GM21825 (cell line): ENCODE data around the gene NDUFB10.
"Not testable (repeated sequence)": the region's sequence is repeated elsewhere in the genome, so short reads cannot be mapped to it uniquely, and the experiment has no call there.

Experiments
- ATAC-seq: cut with Tn5 transposase; IDR thresholded peaks from one replicate; pipeline ENCODE4 v1.9.1; 2021; ENCODE audit warnings: mild to moderate bottlenecking, moderate library complexity; ENCODE audit not compliant: unreplicated experiment

NDUFB10 gene

DNA sequence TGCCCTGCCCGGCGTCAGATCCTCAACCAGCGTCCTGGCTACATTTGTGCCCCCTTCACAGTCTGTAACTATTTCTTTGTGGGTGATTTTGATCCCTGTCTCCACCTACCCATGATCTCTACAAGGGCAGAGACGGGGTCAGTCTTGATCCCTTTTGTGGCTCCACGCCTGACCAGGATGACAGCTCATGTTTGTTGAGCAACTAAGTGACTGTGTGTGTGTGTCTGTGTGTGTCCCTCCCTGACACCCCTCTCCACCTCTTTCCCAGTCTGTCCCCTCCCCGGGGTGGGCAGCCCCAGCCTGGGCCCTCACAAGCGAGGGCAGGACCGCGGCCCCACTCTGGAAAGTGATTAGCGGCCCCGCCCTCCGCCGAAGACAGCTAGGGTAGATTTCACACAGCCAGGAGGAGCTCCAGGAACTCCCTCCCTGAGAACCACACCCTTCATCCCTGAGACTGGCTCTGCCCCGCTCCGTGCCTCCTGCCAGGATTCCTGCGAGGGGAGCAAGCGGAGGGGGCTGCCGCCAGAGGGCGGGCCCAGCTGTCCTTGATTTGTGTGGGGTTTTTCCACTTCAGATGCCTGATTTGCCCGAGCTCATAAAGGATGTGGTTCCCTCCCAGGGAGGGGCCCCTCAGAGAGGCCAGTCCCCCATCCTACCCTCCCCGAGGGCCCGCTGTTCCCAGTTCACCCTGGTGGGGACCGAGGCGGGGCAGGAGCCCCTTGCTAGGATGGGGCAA, 35.9 kb upstream of the NDUFB10 start:
- no peak for ATAC-seq

DNA sequence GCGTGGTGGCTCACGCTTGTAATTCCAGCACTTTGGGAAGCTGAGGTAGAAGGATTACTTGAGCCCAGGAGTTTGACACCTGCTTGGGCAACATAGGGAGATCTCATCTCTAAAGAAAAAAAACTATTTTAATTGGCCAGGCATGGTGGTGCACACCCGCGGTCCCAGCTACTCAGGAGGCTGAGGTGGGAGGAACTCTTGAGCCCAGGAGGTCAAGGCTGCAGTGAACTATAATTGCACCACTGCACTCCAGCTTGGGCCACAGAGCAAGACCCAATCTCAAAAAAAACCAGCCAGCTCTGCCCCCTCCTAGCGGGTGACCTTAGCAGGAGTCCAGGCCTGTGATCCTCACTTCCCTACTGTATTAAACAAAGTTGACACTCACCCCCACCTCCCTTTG, 35.2 kb upstream of the NDUFB10 start:
- no peak for ATAC-seq

DNA sequence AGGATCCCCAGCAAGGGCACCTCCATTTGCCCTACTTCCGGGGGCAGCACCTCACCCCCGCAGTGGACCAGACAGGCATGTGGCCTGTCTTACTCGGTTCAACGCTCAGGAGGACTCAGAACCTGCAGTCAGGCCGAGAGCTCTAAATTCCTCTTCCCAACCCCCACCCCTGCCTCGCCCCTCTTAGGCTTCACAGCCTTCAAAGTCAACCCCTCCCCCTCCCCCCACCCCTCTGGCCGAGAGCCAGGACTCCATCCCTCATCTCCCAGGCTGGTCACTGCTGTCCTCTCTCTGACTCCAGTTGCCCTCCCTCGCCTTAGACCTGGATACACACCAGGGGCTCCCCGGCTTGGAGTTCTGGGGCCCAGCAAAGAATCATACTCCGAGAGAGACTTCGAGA, 33.1 kb upstream of the NDUFB10 start:
- ATAC-seq = no peak

DNA sequence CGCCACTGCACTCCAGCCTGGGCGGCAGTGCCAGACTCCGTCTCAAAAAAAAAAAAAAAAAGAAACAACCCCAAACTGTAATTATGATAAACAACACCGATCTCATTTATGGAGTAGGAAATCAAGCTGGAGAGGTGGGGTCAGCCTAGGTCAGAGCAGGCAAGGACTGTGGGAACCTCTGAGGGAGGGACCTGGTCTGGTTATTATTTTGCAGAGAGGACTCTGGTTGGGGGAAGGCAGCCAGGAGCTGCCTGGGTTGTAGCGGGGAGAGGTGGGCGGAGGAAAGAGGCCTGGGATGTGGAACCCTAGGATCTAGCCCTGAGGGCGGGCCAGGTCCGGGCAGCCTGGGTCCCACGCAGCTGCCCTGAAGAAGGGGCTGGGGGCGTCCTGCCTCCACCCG, 30.2 kb upstream of the NDUFB10 start:
- ATAC-seq = no peak

- peak; percentile 90 for ATAC-seq
Measured at GRCh38 chr16:1929578-1930337, 29.6 kb upstream of the NDUFB10 start.

GRCh38 chr16:1930338-1930720, 29.0 kb upstream of the NDUFB10 start:
- no peak for ATAC-seq

DNA sequence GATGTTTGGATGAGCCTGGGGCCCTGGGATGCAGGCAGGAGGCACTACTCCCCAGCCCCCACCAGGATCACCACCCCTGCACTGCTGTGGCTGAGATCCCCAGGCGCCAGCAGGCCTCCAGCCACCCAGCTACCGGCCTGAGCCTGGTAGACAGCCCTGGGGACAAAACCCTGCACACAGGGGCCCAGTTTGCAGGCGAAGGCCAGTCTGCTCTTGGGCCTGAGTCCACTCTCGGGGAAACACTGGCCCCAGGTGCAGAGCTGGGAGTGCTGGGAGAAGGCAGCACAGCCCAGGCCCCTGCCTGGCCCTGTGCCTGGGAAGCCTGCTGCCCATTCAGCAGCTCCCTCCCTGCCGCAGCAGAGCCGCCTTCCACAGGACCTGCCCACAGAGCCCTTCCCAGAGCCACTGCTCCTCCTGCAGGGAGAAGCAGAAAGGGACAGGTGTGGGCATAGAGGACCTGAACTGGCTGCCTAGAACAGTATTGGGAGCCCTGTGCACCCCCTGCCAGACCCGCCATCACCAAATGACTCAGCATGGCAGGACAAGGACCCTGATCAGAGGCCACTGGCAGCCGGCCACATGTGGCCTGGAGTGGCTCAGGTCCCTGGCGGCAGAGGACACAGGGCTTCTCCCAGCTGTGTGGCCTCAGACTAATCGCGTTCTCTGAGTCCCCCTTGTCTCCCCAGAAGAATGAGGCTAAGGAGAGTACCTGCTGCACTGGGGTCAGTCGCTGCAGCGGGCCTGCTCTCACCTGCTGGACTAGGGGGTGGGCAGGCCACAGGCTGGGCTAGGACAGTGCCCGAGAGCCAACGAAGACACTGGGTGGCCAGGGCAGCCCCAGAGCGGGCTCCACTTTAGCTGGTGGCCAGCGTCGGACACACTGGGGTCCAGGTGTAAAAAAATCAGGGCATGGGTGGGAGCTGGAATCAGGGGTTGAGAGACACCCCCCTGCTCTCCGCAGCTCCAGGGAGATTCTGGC, 27.0 kb upstream of the NDUFB10 start:
- ATAC-seq = no peak

DNA sequence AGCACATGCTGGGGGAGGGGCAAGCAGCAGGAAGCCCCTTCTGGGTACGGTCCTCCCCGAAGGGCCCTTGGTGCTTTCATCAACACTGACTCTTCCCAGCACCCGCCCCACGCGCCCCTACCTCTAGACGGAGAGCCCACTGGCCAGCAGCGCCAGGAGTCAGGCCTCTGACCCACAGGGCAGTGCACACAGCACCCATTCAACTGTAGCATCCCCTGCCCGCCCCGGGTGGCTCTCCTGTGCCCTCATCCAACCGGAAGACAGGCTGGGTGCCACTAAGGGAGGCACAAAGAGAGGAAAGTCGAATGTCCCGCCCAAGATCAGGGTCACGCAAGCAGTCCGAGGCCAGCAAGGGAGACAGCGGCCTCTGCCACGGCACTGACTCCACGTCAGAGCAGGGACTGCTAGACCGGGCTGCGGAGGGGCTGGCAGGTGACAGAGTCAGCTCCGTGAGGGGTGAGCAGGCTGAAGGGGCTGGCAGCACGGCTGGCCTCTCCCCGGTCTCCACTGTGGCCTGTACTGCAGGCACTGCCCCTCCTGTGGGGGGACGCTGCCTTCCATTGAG, 26.2 kb upstream of the NDUFB10 start:
- no peak for ATAC-seq

- no peak for ATAC-seq
Measured at GRCh38 chr16:1936945-1937479, 22.3 kb upstream of the NDUFB10 start.

GRCh38 chr16:1938316-1938715, 21.0 kb upstream of the NDUFB10 start:
- no peak for ATAC-seq

DNA sequence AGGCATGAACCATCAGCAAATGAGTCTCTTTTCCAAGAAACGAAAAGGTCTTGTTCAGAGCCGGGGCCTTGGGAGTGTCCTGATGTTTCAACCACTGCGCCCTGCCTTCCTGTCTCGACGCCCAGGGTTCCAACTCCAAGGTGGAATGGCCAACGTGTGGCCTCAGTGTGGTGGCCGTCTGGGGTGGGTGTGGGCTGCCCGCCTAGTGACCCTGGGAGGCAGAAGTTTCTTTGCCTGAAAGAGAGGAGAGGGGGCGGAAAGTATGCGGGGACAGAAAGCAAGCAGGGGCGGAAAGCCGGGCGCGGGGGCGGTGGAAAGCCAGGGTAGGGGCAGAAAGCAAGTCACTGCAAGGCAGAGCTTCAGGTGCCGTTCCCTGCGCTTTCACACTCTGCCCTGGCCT, 20.4 kb upstream of the NDUFB10 start:
- ATAC-seq = no peak

- not testable (repeated sequence) for ATAC-seq
Measured at GRCh38 chr16:1939833-1940232, 19.5 kb upstream of the NDUFB10 start.

DNA sequence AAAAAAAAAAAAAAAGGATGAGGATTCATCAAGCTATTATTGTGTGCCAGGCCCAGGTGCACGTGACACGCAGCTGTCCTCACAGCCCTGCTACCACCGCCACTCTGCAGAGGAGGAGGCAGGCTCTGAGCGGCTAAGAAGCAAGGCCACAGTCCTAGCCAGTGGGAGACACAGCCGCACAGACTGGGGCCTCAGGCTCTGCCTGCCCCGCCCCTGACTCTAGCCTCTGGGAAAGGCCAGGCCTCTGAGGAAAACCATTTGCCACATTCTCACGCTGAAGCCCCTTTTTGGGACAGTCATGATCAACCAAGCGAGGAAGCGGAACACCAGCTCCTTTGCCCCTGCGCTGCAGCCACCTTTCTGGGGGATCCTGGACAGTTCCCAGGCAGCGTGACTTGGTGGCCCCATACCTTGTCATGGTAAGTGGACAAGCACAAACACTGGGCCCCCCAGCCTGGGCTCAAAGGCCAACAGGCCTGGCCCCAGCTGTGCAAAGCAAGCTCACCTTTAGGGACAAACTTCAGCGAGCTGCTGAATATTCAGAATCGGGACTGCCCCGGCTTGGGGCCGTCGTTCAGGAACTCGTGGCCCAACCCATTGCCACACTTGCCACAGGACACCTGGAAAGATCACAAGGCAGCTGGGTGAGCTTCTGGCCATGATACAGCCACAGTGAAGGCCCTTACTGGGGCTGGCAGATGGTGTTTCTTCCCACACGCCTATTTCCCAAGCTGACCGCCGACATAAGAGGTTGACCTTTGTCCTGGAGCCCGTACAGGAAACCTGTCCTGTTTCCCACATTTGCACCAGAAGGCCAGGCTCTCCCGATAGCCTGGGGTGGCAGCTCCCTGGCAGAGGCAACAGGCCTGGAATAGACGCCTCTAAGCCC, 18.8 kb upstream of the NDUFB10 start:
- ATAC-seq = no peak

- ATAC-seq = no peak
Measured at GRCh38 chr16:1941162-1942046, 17.9 kb upstream of the NDUFB10 start.

- no peak for ATAC-seq
Measured at GRCh38 chr16:1942047-1942809, 17.1 kb upstream of the NDUFB10 start.

DNA sequence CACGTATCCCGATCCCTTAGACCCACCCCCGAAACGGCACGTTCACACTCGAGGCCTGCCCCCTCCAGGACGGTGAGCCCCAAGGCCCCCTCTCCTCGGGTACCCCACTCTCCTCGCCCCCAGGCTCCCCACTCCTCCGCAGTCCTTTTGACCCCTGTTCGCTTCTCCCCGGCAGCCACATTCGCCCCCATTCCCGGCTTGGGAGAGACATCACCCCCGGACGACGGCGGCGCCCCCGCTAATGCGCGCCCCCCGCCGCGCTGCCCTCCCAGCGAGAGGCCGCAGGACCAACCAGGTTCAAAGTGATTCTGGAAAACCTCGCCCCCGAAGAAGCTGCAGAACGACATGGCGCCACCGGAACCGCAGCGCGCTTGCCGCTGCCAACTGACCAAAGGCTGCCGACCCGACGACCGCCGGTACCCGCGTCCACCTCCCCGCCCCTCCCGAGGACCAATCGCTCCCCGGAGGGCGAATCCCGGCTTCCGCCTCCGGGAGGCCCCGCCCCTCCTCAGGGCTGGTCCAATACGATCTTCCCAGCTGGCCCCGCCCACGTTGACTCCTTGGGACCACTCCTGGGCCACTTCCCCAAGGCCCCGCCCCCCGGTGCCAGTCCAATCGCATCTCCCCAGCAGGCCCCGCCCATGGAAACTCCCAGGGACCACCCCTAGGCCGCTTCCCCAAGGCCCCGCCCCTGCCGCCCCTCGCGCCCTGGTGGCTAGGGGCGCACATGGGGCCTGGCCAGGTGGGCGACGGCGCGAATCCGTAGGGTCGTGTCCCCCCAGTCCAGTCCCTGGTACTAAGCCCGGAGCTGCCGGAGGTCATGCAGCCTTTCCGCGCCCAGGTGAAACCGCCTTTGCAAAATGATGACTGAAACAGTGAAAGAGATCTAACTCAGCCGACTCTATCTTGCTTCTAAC, 16.3 kb upstream of the NDUFB10 start, which contains the start of gene MSRB1:
MSRB1 (minus strand) TSS at position 390 of the 917 bp plus-strand sequence; CDS start at position 347, 43 bp downstream.
- ATAC-seq = peak; percentile 89
